GM12892 (cell line): Measurements from ENCODE around the gene AP4S1.

Source experiments
- POLR2A ChIP-seq: IDR thresholded peaks from 2 replicates; pipeline ENCODE4 v1.6.1; 2011; ENCODE audit warnings: low read depth, low read length, control low read depth
- TAF1 ChIP-seq: IDR thresholded peaks from 2 replicates; pipeline ENCODE4 v1.6.1; 2011; ENCODE audit warnings: low read depth, mild to moderate bottlenecking, control low read depth, low read length, borderline replicate concordance

DNA sequence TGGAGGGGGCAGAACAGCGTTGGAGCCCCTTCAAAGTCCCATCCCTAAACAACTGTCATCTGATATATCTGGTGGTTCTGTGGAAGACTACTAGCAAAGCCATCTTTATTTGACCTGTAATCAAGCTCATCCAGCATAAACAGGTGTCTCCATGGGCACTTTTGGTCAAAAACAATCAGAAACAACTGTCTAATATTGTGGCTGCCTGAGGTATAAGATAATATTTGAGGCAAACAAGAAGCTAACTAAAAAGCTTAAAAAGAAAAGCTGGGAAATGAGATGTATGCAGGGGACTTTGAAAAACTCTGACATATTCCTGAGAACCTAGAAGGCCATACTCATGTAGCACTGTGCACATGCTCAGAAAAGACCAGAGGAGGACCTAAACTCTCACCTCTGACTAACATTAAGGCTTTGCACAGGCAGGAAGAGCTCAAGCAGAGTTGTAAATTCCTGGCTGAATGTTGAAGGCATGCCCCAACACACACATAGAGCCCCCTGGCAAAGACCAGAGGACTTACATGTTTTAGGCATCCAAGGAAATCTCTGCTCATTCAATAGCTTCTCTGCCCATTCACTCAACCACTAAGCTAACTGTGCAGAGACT, 27.2 kb upstream of the AP4S1 start:
- TF ChIP-seq TAF1 (no peak), POLR2A (no peak)
